Cardiac septum (tissue), 1 donor: ENCODE data around the gene AEBP1. TPM values are rescaled to one million over a fixed set of nuclear protein-coding genes. Genes with fewer than 3 reads are reported as not detected.

Source experiments
- DNase-seq: peaks from one replicate; pipeline ENCODE4 v3.0.0-alpha.2; 2020; ENCODE audit warnings: low spot score
- intact Hi-C: fragments of 100-400 bp; cut with DNase I; formaldehyde crosslinking; loops from one replicate; pipeline ENCODE4 v1.14.0; 2022
- long read RNA-seq: library from polyadenylated mRNA; unstranded; transcript quantifications from one replicate; pipeline ENCODE4 v2.0.0, GENCODE V29; 2021
- total RNA-seq: library from RNA; stranded (reverse); fragmentation: NEBNext Ultra II Directional; extraction: Animal tissue kit (Norgen Biotek cat#: 25700); gene quantifications from one replicate; pipeline ENCODE4 v1.2.1, GENCODE V29; 2021
- donor health status: DM: no; HTN: no; CAD: no.

AEBP1 gene
- 93.1 TPM for total RNA-seq
- long read RNA-seq, full-length matches to known transcripts, result 18 of 70 reads
- long read RNA-seq, partial matches to known transcripts, result 39 of 70 reads
- long read RNA-seq, other reads (novel, unspliced or antisense), result 13 of 70 reads

DNA sequence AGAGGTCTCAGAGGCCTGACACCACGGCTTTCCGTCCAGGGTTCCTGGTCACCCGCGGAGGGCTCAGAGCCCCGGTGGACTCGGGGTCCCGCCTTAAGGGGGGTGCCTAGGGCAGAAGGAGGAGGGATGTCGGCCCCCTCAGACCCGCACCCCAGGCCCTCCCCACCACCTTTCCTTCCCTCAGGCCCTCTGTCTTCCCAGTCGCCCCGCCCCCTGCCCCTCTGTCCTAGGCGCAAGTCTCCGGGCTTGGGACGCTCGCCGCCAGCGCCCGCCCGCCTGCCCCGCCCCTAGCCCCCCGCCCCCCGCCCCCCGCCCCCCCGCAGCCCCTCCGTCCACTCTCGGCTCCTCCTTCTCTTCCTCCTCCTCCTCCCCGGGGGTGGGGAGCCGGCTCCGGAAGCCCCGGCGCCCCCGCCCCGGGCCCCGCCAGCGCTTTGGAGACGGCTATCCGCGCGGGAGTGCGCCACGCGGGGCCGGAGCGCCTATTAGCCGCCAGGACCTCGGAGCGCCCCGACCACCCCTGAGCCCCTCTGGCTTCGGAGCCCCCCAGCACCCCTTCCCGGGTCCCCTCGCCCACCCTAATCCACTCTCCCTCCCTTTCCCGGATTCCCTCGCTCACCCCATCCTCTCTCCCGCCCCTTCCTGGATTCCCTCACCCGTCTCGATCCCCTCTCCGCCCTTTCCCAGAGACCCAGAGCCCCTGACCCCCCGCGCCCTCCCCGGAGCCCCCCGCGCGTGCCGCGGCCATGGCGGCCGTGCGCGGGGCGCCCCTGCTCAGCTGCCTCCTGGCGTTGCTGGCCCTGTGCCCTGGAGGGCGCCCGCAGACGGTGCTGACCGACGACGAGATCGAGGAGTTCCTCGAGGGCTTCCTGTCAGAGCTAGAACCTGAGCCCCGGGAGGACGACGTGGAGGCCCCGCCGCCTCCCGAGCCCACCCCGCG lies at the start of gene AEBP1:
TSS of gene AEBP1 (plus strand) at position 423 of the 937 bp plus-strand sequence. CDS start at position 744, 321 bp downstream.
- DNase-seq, result no peak
- intact Hi-C loops, result loop anchor here (2.0 kb wide), 1 partner anchor 15 kb away; no protein-coding TSS in a partner anchor

DNA sequence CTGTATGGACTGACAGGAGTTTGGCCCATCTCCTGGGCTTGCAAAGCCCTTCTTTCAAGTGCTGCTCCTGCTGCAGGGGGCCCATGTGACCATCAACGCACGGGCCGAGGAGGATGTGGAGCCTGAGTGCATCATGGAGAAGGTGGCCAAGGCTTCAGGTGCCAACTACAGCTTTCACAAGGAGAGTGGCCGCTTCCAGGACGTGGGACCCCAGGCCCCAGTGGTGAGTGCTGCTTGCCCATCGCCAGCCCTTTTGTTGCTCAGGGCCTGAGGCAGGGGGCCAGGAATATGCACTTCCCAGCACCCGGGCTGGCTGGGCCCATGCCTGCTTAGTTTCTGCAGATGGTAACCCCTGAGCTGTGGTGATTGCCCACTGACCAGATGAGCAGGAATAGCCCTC lies 47.5 kb upstream of the AEBP1 start:
- intact Hi-C loops, result no loop called here

DNA sequence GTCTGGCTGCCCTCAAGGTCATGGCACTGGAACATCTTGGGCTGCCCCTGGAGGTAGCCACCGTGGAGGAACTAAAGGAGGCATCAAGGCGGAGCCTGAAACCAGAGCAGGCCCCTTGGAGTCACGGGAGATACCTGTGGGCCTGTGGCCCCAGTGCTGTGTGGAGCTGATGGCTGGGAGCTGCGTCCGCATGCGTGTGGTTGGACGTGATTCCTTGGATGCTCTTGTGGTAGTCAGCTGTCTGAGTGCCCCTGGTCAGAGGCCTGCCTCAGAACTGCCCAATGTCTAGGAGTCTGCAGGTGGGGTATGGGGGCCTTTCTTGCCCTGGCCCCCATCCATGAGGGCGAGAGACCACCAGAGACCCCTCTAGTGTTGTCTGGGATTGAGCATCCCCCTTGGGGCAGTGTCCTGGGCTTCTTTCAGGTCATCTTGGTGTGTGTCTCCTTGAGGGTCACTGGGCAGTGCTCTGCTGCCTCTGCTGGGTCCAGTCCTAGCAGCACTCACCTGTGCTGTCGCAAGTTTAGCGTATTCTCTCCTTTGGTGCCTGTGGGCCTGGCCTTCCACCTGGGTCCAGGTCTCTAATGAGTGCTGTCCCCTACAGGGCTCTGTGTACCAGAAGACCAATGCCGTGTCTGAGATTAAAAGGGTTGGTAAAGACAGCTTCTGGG lies 46.8 kb upstream of the AEBP1 start:
- intact Hi-C loops, result no loop called here
- DNase-seq, result no peak

More for the DNA sequence above, 47.5 kb upstream of the AEBP1 start:
- no peak for DNase-seq

DNA sequence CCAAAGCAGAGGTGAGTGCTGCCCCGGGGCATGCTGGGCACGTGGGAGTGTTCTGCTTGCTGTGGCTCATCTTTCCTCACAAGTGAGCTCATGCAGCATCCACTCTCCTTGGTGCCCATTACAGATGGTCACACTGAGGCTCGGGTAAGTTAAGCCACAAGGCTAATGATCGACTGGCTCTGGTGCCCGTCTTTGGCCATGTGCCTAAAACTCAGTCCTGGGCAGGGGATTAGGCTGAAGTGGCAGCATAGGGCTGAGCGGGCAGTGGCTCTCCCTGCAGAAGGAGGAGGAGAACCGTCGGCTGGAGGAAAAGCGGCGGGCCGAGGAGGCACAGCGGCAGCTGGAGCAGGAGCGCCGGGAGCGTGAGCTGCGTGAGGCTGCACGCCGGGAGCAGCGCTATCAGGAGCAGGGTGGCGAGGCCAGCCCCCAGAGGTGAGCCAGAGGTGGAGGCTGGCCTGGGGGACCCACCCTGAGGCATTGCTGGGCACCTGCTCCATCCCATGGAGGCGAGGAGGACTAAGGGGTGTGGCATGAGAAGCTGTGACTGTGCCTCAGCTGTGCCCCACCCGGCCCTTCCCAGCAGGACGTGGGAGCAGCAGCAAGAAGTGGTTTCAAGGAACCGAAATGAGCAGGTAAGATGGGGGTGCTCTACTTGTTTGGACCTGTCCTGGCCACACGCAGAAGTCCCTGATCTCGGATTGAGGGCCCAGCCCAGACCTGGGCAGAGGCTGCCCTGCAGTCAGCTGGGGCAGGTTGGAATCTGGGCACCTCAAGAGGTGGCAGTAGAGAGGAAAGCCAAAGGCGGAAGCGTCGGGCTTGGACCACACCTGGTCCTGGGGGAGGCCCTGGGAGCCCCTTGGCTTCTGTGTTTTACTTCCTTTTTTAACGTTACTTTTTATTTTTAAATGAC lies 46.0 kb upstream of the AEBP1 start:
- peak; percentile 72 for DNase-seq

DNA sequence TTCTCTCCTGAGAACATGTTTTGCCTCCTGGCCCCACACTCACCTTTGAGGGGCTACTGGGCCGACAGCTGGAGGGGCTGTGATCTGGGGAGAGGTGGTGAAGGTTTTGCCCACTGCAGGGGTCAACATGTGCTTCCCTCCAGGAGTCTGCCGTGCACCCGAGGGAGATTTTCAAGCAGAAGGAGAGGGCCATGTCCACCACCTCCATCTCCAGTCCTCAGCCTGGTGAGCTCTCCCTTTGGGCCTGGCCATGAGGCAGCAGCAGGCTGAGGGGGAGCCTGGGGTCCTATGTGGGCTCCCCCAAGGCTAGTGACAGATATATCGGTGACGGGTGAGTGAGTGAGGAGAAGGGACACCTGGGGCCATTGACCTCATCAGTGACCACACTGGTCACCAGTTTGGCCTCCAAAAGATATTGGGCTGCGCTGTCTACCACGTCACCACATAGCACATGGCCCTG lies 45.4 kb upstream of the AEBP1 start:
- intact Hi-C loops, result no loop called here
- peak; percentile 57 for DNase-seq

More for the DNA sequence above, 46.0 kb upstream of the AEBP1 start:
- intact Hi-C loops, result no loop called here

DNA sequence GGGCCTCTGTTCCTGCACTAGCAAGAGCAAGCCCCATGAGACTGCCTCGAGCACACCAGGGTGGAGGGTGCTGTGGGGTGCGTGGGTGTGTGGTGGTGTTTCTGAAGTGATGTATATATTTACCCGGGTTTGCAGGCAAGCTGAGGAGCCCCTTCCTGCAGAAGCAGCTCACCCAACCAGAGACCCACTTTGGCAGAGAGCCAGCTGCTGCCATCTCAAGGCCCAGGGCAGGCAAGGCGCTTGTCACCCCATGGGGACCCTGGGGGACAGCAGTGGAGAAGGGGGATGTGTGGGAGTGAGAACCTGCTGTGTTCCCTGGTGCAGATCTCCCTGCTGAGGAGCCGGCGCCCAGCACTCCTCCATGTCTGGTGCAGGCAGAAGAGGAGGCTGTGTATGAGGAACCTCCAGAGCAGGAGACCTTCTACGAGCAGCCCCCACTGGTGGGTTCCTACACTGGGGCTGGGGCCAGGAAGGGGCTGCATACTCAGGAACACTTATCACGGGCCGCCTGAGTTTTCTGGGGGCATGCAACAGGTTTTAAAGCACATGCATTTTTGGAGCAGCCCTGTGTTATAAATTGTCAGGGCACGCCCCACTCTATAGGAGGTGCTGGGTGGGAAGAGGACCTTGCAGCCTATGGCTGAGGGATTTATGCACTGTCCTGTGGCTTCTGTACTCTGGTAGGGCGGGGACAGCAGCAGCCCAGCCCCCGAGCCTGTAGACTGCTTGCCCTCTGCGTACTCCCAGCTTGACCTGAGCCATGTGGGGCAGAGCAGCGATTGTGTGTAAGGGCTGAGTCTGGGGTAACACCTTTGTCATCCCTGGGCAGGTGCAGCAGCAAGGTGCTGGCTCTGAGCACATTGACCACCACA lies 44.7 kb upstream of the AEBP1 start:
- DNase-seq, result peak; percentile 70
- intact Hi-C loops, result no loop called here

DNA sequence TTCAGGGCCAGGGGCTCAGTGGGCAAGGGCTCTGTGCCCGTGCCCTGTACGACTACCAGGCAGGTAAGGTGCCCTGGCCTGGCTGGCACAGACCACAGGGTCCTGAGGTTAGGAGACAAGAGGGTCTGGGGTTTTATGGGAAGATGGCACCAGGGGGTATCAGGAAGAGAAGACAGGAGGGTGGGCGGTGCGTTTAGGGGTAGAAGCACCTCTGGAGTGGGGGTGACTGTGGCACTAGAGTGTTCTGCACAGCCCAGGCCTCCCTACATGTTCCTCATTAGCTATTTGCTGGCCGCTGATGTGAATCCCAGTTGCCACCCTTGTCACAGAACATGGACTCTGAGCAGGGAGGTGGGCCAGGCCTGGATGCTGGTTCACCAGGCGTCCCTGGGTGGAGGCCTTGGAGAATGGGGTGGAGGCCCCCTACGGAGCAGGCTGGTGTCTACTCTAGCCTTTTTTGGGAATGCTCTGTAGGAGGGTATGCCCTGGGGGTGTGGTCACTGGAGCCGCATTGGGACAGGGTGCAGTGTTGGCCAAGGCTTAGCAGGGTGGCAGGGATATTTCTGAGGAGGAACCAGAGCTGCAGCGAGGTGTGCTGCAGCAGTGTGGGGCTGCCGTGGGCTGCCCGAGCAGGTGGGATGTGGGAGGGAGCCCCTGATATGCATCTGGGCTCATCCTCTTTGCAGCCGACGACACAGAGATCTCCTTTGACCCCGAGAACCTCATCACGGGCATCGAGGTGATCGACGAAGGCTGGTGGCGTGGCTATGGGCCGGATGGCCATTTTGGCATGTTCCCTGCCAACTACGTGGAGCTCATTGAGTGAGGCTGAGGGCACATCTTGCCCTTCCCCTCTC lies 43.8 kb upstream of the AEBP1 start:
- intact Hi-C loops, result no loop called here
- peak; percentile 27 for DNase-seq

DNA sequence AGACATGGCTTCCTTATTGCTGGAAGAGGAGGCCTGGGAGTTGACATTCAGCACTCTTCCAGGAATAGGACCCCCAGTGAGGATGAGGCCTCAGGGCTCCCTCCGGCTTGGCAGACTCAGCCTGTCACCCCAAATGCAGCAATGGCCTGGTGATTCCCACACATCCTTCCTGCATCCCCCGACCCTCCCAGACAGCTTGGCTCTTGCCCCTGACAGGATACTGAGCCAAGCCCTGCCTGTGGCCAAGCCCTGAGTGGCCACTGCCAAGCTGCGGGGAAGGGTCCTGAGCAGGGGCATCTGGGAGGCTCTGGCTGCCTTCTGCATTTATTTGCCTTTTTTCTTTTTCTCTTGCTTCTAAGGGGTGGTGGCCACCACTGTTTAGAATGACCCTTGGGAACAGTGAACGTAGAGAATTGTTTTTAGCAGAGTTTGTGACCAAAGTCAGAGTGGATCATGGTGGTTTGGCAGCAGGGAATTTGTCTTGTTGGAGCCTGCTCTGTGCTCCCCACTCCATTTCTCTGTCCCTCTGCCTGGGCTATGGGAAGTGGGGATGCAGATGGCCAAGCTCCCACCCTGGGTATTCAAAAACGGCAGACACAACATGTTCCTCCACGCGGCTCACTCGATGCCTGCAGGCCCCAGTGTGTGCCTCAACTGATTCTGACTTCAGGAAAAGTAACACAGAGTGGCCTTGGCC lies 43.0 kb upstream of the AEBP1 start:
- peak; percentile 27 for DNase-seq

DNA sequence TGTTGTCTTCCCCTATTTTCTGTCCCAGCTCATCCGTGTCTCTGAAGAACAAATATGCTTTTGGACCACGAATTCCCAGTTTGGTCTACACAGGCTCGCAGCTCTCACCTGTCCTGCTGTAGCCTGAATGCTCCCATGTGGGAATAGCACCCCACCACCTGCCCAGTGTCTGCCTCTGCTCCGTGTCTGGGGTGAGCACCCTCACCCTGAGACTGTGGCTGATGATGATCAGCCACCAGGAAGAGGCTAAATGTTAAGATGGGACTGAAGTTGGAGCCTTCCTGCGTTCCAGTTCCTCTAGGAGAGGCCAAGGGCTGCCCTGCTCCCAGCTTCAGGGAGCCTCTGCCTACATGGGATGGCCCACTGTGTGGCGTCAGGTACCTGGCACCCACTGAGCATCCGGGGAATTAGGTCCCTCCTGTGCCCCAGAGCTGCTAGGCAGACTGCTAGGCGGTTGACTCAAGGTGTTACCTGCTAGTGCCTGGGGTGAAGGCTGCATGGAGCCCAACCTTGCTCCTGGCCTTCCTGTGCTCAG lies 42.4 kb upstream of the AEBP1 start:
- peak; percentile 49 for DNase-seq
- intact Hi-C loops, result no loop called here

More for the DNA sequence above, 43.0 kb upstream of the AEBP1 start:
- intact Hi-C loops, result no loop called here

DNA sequence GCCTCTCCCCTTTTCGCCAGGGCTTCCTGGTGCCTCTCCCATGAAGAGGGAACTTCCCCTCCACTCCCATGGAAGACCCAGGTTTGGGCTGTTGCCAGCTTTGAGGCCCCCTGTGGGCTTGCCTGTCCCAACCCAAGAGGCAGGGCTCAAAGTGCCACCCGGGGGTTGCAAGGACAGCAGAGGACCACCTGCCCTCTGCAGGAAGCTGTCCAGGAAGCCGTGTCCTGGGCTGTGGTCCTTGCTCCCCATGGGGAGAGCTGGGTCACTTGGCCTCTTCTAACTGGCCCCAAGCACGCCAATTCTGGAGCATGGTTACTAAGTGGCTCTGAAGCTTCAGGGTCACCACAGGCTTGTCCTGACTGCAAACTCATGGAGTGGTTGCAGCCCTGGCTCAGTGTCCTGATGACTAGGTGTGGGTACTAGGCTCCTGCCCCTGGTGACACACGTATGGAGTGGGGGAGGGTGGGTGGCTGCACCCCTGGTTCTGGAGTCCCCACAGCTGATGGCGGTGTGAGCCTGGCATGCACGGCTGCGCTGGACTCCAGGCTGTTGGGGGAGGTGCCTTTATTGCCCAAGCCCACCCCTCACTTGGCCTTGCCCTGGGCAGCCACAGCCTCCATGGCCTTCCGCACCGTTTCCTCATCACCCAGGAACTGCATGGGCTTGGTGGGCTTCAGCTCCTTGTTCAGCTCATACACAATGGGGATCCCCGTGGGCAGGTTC lies 41.8 kb upstream of the AEBP1 start:
- intact Hi-C loops, result no loop called here
- peak; percentile 63 for DNase-seq

DNA sequence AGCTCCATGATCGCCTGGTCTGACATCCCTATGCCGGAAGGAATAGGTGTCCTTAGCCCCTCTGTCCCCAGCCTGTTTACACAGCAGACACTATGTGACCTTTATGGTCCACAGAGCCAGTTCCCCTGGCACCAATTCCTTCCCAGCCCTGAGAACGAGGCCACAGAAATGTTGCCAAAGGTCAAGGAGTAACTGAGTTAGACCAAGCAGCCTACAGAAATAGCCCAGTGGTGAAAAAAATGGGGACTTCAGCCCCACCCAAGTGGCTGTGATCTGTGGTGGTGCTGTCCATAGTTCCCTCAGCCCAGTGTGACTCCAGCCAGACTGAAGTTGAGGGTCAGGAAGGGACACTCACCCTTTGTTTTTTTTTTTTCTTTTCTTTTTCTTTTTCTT lies 41.2 kb upstream of the AEBP1 start:
- DNase-seq, result peak; percentile 70
- intact Hi-C loops, result no loop called here

DNA sequence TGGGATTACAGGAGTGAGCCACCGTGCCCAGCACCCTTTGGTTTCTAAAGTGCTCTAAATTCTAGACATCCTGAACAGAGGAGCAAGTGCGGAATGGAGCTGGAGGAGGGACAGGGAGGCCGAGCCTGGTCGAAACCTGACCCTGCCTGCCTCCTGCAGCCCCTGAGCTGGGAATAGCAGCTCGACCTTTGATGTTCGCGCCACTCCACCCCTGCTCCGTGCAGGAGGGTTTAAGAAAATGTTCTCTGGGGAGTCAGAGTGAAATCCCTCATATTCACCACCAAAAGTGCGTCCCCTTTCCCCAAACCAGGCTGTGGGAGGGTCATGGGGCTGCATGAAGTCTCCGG lies 40.6 kb upstream of the AEBP1 start:
- intact Hi-C loops, result no loop called here
- DNase-seq, result no peak

DNA sequence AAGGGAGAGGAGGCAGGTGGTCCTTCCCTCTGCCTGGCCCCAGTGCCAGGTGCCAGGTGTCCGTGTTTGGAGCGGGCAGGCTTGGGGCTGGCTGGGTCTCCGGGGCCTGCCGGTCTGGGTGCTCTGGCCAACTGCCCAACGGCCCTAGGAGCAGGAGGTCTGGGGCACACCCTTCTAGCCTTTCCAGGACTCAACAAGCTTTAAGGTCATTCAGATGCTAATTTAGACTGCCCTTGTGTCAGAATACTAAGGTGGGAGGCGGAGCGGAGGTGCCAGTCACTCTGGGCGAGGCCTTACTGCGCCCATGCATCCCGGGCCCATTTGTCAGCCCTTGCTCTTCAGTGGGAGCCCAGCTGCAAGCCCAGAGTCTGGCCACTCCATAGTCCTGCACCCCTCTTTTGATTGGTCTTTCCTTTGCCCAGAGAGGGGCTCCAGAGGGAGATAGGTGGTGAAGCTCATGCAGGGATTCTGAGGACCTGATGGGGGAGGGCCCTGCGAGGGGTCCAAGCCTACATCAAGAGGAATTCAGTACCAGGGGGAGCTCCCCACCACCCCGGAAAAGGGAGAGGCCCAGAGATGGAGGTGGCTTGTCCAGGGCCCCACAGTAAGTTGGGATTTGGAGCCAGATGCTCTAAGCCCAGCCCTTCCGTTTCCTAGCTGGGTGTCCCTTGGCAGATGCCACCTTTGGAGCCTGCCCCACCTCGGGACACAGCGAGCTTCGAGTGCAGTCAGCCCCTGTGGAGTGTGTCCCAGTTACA lies 40.1 kb upstream of the AEBP1 start:
- intact Hi-C loops, result no loop called here
- peak; percentile 74 for DNase-seq

DNA sequence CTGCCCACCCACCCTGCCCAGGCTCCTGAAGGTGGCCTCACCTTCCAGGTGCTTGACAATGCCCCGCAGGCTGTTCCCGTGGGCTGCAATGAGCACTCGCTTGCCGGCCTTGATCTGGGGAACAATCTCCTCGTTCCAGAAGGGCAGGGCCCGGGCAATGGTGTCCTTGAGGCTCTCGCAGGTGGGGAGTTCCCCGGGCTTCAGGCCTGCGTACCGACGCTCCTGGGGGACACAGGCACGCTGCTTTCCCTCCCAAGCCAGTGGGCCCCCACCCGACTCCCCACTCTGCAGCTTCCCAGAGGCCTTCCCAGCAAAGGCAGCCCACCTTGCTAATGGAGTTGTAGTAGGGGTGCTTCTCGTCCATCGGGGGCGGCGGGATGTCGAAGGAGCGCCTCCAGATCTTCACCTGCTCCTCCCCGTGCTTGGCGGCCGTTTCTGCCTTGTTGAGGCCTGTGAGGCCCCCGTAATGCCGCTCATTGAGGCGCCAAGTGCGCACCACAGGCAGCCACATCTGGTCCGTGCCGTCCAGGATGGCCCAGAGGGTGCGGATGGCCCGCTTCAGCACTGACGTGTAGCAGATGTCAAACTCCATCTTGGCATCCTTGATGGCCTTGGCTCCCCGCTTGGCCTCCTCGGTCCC lies 39.2 kb upstream of the AEBP1 start:
- intact Hi-C loops, result no loop called here
- peak; percentile 71 for DNase-seq
